ENCODE measurements around the gene PLEKHG5.
"Not testable (repeated sequence)": the region's sequence is repeated elsewhere in the genome, so short reads cannot be mapped to it uniquely, and the experiment has no call there.

Gene PLEKHG5

DNA sequence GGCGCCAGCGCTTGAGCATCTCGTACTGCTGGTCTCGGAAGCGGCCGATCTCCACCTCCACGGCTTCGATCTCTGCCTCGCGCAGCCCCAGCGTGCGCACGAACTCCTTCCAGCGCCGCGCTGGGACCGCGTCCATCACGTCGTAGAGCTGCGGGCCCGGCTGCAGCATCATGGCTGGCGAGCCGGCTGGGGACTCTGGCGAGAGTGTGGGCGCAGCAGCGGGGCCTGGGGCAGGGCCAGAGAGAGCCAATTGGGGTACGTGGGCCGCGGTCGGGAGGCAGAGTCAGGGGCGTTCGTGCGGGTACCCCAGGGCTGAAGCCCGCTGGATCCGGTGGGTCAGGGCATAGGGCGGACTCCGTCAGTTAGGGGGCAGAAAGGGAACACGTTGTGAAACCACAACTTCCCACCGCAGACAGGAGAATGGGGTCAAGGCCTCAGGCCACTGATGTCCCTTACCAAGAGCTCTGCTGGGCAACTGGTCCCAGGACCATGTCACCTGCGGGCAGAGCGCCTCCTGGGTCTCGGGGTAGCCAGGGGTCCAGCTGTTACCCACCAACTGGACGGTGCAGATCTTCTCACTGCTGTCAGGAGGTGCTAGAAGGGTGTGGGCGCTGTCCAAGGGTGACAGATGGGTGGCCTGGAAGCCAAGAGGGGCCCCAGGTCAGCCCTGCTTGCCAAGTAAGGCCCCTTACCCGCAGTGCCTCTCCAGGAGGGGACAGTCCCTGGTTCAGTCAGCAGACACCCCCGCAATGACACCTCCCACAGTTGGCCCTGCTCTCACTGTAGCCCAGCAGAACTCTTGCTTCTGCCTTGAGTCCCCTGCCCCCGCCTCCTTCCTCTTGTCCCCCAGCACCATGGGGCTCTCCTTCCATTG is 29.7 kb downstream of the PLEKHG5 start:
- DNase-seq (ENCODE audit: low spot score) = no peak

- DNase-seq (ENCODE audit: low spot score) = no peak
These were observed 30.4 kb downstream of the PLEKHG5 start for GRCh38 chr1:6461051-6461530.

DNA sequence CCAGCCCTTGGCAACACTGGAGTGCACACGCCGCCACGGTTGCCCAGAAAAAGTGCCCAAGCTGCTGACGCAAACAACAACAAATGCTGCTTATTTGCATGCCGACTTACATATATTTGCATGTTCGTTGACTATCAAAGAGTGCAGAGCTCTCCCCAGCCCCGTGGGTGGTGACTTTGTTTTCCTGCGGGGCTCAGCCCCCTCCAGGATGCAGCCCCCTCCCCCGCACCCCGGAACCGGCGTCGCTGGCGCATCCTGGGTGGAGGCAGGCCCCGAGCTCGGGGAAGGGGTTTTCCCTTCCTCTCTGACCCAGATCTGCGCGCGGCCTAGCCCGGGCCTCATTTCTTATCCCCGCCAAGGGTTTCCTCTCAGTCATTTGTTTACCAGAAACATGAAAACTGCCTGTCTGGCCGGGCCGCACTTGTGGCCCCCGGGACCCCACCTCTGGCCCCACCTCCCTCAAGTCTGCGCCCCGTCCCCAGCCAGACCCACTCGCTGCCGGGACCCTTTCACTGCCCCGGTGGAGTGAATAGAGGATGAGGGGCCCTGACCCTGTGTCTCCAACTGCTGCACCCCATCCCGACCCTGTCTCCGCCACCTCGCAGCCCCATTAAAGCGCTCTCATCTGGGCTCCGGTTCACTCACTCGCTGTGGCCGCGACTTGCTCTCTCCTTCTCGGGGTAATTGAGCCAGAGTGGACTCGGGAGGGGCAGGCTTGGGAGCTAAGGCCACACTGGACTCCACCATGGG is 31.0 kb downstream of the PLEKHG5 start:
- no peak for DNase-seq (ENCODE audit: low spot score)

DNA sequence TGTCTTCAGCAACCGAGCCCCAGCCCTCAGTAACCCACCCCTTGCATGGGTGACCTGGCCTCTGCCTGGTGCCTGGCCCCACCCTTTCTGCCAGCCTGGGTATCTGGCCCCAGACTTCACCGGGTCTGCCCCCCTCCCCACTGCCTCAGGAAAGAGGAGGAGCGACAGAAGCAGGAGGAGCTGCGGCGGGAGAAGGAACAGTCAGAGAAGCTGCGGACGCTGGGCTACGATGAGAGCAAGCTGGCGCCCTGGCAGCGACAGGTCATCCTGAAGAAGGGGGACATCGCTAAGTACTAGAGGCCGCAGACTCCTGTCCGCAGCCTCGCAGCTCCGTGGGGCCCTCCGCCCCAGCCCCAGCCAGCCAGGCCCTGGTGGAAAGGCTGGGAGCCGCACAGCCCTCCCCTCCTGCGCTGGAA is 31.6 kb downstream of the PLEKHG5 start:
- no peak for DNase-seq (ENCODE audit: low spot score)

DNA sequence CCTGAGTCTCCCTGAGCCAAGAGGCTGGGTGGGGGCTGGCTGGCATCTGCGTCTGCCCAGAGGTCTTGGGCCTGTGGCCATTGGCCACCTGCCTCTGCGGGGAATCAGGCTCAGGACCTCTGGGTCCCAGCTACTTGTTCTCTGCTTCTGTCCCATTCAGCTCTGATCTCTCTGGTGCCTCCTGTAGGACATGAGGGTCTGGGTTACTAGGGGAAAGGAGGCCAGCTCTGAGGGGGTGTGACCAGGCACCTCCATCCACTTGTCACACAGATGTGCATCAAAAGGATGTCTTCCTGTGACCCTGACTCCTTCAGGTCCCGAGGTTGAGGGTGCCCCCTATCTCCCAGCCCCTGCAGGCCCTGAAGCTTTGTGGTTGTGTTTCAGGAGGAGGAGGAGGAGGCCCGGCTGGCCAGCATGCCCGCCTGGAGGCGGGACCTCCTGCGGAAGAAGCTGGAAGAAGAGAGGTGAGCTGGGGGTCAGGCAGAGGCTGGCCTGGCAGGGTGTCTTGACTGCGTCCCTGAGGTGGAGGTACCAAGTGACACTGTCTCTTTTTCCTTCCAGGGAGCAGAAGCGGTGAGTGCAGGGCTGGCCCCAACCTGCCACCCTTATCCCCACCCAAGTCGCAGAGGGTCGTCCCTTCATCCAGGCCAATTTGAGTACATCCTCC is 34.5 kb downstream of the PLEKHG5 start:
- no peak for DNase-seq (ENCODE audit: low spot score)

GRCh38 chr1:6455752-6456520 is 35.5 kb downstream of the PLEKHG5 start:
- not testable (repeated sequence) for DNase-seq (ENCODE audit: low spot score)

DNA sequence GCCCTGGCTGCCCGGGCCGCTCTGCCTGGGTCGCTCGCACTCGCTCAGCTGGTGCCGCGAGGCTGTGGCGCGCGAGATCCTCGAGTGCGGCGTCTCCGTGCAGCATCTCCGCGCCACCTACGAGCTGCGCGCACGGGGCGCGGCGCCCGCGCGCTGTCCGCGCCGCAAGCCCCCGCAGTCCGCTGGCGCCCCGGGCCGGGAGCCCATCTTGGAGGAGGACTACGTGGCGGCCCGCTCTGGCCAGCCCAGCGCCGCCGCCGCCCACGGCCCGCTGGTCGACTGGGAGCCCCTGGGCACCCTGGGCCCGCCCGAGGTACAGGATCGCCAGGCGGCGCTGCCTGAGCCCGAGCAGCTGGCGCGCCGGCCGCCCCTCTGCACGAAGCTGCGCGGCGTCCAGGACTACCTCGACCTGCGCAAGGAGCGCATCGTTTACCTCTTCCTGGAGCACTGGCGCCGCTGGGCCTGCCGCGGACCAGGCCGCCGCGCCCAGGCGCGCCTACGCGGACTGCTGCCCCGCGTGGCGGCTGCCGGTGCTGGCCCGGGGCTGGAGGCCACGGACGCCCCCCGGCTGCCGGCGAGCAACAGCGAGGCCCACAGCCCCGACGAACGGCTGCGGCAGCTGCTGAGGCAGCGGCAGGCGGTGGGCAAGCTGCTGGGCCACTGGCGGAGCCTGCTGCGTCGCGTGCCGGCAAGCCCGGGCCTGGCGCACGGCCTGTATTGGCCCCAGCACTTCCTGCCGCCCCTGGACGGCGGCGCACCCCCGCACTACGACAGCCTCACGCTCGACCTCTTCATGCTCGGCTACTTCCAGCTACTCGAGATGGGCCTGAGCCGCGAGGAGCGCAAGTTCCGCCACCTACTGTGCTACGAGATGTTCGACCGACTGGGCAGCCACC is 36.4 kb downstream of the PLEKHG5 start:
- no peak for DNase-seq (ENCODE audit: low spot score)

- DNase-seq (ENCODE audit: low spot score) = not testable (repeated sequence)
These were observed 37.3 kb downstream of the PLEKHG5 start for GRCh38 chr1:6453895-6454855.

- DNase-seq (ENCODE audit: low spot score) = no peak
These were observed 40.5 kb downstream of the PLEKHG5 start for GRCh38 chr1:6450943-6451373.

- DNase-seq (ENCODE audit: low spot score) = not testable (repeated sequence)
These were observed 41.0 kb downstream of the PLEKHG5 start for GRCh38 chr1:6450486-6450885.

- DNase-seq (ENCODE audit: low spot score) = no peak
These were observed 41.4 kb downstream of the PLEKHG5 start for GRCh38 chr1:6450005-6450450.

DNA sequence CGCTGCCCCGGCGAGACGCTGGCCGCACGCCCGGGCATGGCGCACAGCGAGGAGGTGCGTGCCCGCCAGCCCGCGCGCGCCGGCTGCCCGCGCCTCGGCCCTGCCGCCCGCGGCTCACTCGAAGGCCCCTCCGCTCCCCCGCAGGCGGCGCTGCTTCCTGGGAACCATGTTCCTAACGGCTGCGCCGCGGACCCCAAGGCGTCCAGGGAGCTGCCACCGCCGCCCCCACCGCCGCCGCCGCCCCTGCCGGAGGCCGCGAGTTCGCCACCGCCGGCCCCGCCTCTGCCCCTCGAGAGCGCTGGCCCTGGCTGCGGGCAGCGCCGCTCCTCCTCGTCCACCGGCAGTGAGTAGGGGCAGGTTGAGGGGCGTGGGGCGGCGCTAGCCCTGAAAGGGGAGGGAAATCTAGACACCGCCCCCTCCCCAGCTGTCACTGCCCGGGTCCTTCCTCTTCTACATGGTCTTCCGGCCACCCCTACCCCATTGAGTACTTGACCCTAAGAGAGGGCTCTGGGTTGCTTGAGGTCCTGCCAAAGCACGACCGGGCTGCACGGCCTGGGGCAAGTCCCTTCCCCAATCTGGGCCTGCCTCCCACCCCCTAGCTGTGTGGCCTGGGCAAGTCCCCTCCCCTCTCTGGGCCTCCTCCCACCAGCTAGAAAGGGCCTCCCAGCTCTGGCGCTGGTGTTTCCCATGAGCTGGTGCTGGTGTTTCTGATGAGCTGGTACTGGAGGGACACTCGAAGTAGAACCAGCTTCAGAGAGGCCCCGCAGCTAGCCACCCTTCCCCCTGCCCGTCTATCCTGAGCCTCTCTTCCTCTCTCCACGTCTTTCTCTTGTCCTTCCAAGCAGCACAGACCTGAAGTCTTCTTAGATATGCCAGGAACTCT is 42.5 kb downstream of the PLEKHG5 start:
- DNase-seq (ENCODE audit: low spot score) = no peak

GRCh38 chr1:6447818-6448748 is 43.4 kb downstream of the PLEKHG5 start:
- no peak for DNase-seq (ENCODE audit: low spot score)

DNA sequence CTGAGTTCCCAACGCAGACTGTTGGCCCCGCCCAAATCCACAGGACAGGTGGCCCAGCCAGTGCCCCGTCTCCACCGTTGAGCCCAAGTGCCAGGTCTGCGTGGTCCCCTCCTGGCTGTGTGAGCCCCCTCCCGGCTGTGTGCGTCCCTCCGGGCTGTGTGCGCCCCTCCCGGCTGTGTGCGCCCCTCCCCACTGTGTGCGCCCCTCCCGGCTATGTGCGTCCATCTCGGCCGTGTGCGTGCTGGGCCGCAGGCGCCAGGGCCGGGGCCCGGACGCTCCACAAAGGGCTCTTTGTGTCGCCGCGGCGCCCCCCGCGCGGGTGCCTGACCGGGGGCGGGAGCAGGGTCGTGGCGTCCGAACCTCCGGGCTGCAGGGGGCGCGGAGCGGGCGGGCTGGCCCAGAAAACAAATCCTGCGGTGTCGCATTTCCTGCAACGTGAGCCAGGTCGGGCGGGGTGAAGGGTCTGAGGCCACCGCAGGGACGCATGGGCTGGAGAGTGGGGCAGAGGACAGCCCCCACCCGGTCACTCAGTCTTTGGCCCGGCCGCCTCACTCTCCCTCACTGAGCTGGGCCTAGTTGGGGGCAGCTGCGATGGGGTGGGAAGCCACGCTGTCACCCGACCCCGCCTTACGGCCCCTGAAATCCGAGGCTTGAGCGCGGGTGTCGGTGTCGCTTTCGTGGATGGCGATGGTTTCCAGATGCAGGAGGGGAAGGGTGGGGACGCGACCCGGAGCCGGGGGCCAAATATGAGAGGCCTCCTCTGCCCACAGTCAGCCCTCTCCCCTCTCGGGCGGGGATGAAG is 44.2 kb downstream of the PLEKHG5 start:
- DNase-seq (ENCODE audit: low spot score) = no peak

GRCh38 chr1:6446665-6447015 is 44.8 kb downstream of the PLEKHG5 start:
- no peak for DNase-seq (ENCODE audit: low spot score)

DNA sequence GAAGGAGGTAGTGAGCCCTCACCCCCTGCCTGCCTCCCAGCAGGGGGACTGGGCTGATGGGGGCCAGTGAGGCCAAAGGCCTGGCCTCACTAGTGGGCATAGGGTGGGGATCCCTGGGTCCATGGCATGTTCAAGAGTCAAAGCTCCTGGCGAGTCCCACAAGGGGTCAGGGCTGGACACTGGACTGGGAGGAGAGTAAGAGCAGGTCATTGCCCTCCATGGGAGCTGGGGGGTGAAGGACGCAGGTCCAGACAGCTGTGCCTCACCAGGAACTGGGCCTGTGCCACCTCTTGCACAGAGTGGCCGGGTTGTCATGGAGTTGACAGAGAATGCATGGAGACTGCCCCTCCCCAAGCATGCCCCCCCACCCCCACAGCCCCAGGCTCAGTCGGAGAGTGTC is 45.5 kb downstream of the PLEKHG5 start:
- DNase-seq (ENCODE audit: low spot score) = not testable (repeated sequence)
